Astrocyte (in vitro differentiated cells and primary cell): ENCODE results near the gene MIOS. TPM values are rescaled to one million over a fixed set of nuclear protein-coding genes. Genes with fewer than 3 reads are reported as not detected.

Source experiments
- DNase-seq: peaks from one replicate; pipeline ENCODE4 v3.0.0-alpha.2; 2010; ENCODE audit warnings: low read depth
- FAIRE-seq: peaks from 2 replicates; lab custom pipeline; 2011; peaks lifted over from hg19 to GRCh38; lab: Jason Lieb, UNC
- H2AFZ ChIP-seq: 2 replicates; pipeline ENCODE4 v1.6.0; 2012; ENCODE audit warnings: low read depth, low read length, inconsistent platforms
- H3K27ac ChIP-seq: 2 replicates; pipeline ENCODE4 v1.5.1; 2011; ENCODE audit warnings: low read depth, low read length, inconsistent platforms
- H3K27me3 ChIP-seq: 2 replicates; pipeline ENCODE4 v1.6.0; 2011; ENCODE audit warnings: low read length, inconsistent platforms; ENCODE audit not compliant: insufficient read depth
- H3K36me3 ChIP-seq: 2 replicates; pipeline ENCODE4 v1.5.1; 2011; ENCODE audit warnings: low read length, inconsistent platforms; ENCODE audit not compliant: insufficient read depth
- H3K4me1 ChIP-seq: 2 replicates; pipeline ENCODE4 v1.5.1; 2011; ENCODE audit warnings: low read length, inconsistent platforms; ENCODE audit not compliant: insufficient read depth
- H3K4me2 ChIP-seq: 2 replicates; pipeline ENCODE4 v1.6.0; 2012; ENCODE audit warnings: low read length, inconsistent platforms
- H3K4me3 ChIP-seq: 2 replicates; pipeline ENCODE4 v1.5.1; 2011; ENCODE audit warnings: low read depth, mild to moderate bottlenecking, low read length, inconsistent platforms; ENCODE audit not compliant: insufficient read depth
- H3K79me2 ChIP-seq: 2 replicates; pipeline ENCODE4 v1.6.0; 2012; ENCODE audit warnings: mild to moderate bottlenecking, low read length, inconsistent platforms; ENCODE audit not compliant: insufficient read depth
- H3K9ac ChIP-seq: 2 replicates; pipeline ENCODE4 v1.6.0; 2012; ENCODE audit warnings: mild to moderate bottlenecking, low read length, inconsistent platforms
- H3K9me3 ChIP-seq: 2 replicates; pipeline ENCODE4 v1.5.1; 2012; ENCODE audit warnings: low read depth, mild to moderate bottlenecking, low read length, inconsistent platforms; ENCODE audit not compliant: insufficient read depth
- H4K20me1 ChIP-seq: 2 replicates; pipeline ENCODE4 v1.6.0; 2012; ENCODE audit warnings: low read length, inconsistent platforms; ENCODE audit not compliant: insufficient read depth
- H3K27ac Mint-ChIP-seq: one replicate; pipeline ENCODE4 v1.8.0; 2021; ENCODE audit warnings: mild to moderate bottlenecking, mixed read lengths; ENCODE audit not compliant: unreplicated experiment
- H3K27me3 Mint-ChIP-seq: one replicate; pipeline ENCODE4 v1.8.0; 2021; ENCODE audit warnings: low read depth, mixed read lengths; ENCODE audit not compliant: unreplicated experiment
- H3K36me3 Mint-ChIP-seq: one replicate; pipeline ENCODE4 v1.8.0; 2021; ENCODE audit warnings: low read depth, mixed read lengths; ENCODE audit not compliant: unreplicated experiment
- H3K4me1 Mint-ChIP-seq: one replicate; pipeline ENCODE4 v1.8.0; 2021; ENCODE audit warnings: low read depth, mixed read lengths; ENCODE audit not compliant: unreplicated experiment
- H3K4me3 Mint-ChIP-seq: one replicate; pipeline ENCODE4 v1.8.0; 2021; ENCODE audit warnings: mild to moderate bottlenecking, moderate library complexity, mixed read lengths; ENCODE audit not compliant: unreplicated experiment
- H3K9me3 Mint-ChIP-seq: one replicate; pipeline ENCODE4 v1.8.0; 2021; ENCODE audit warnings: mild to moderate bottlenecking, mixed read lengths; ENCODE audit not compliant: unreplicated experiment
- CTCF ChIP-seq: IDR thresholded peaks from 2 replicates; pipeline ENCODE4 v1.5.1; 2011; ENCODE audit warnings: low read depth, mild to moderate bottlenecking, inconsistent platforms, low read length, moderate library complexity; ENCODE audit not compliant: insufficient read depth
- EZH2 ChIP-seq: IDR thresholded peaks from 2 replicates; pipeline ENCODE4 v1.6.1; 2012; ENCODE audit warnings: mild to moderate bottlenecking, low read length, inconsistent platforms; ENCODE audit not compliant: insufficient read depth
- total RNA-seq: library from RNA; stranded (reverse); gene quantifications from 2 replicates; pipeline ENCODE4 v1.2.1, GENCODE V29; 2021

MIOS gene
- total RNA-seq, 1 donor from 2014 or later: 16.4 TPM

GRCh38 chr7:7647495-7648036, 80.9 kb downstream of the MIOS start:
- no peaks in the 10 kb centered on the region for H3K27me3 Mint-ChIP-seq
- Histone ChIP-seq H4K20me1 (peaks cover 14% of the 10 kb centered on the region), H3K9ac (no peak overlapping the region), H3K79me2 (no peaks in the 10 kb centered on the region), H3K4me2 (no peak overlapping the region), H3K27ac (no peak overlapping the region), H2AFZ (no peak overlapping the region), H3K4me3 (no peak overlapping the region), H3K9me3 (no peaks in the 10 kb centered on the region), H3K4me1 (no peaks in the 10 kb centered on the region), H3K36me3 (no peaks in the 10 kb centered on the region), H3K27me3 (no peaks in the 10 kb centered on the region)
- H3K4me3 Mint-ChIP-seq: no peak overlapping the region
- peaks cover 5% of the 10 kb centered on the region for H3K9me3 Mint-ChIP-seq
- FAIRE-seq (no peak), DNase-seq (no peak)
- no peak for TF ChIP-seq CTCF
- no peak for TF ChIP-seq EZH2
- H3K36me3 Mint-ChIP-seq: no peaks in the 10 kb centered on the region
- H3K27ac Mint-ChIP-seq: no peak overlapping the region
- H3K4me1 Mint-ChIP-seq: no peaks in the 10 kb centered on the region

- Histone ChIP-seq H3K4me3 (no peak overlapping the region), H2AFZ (no peak overlapping the region), H3K9ac (no peak overlapping the region), H4K20me1 (peaks cover 14% of the 10 kb centered on the region), H3K4me1 (no peaks in the 10 kb centered on the region), H3K9me3 (no peaks in the 10 kb centered on the region), H3K27me3 (no peaks in the 10 kb centered on the region), H3K79me2 (peaks cover 3% of the 10 kb centered on the region), H3K36me3 (no peaks in the 10 kb centered on the region), H3K27ac (no peak overlapping the region), H3K4me2 (no peak overlapping the region)
- Mint-ChIP-seq H3K27ac (no peak overlapping the region), H3K4me3 (no peak overlapping the region), H3K9me3 (peaks cover 4% of the 10 kb centered on the region), H3K4me1 (no peaks in the 10 kb centered on the region), H3K36me3 (no peaks in the 10 kb centered on the region), H3K27me3 (no peaks in the 10 kb centered on the region)
- FAIRE-seq (no peak), DNase-seq (no peak)
- TF ChIP-seq EZH2 (no peak), CTCF (no peak)
These were observed 84.1 kb downstream of the MIOS start for GRCh38 chr7:7650682-7651206.

GRCh38 chr7:7651479-7651878, 84.8 kb downstream of the MIOS start:
- FAIRE-seq (no peak), DNase-seq (no peak)
- Histone ChIP-seq H3K36me3 (no peaks in the 10 kb centered on the region), H3K4me2 (no peak overlapping the region), H3K79me2 (peaks cover 3% of the 10 kb centered on the region), H4K20me1 (peaks cover 14% of the 10 kb centered on the region), H3K9me3 (no peaks in the 10 kb centered on the region), H3K27me3 (no peaks in the 10 kb centered on the region), H3K4me3 (no peak overlapping the region), H2AFZ (no peak overlapping the region), H3K27ac (no peak overlapping the region), H3K4me1 (no peaks in the 10 kb centered on the region), H3K9ac (no peak overlapping the region)
- TF ChIP-seq EZH2 (no peak), CTCF (no peak)
- Mint-ChIP-seq H3K27ac (no peak overlapping the region), H3K4me1 (no peaks in the 10 kb centered on the region), H3K36me3 (no peaks in the 10 kb centered on the region), H3K4me3 (no peak overlapping the region), H3K9me3 (peaks cover 3% of the 10 kb centered on the region), H3K27me3 (no peaks in the 10 kb centered on the region)
